ENCODE measurements around the gene C1orf74. TPM values are rescaled to one million over a fixed set of nuclear protein-coding genes. Genes with fewer than 3 reads are reported as not detected.

The C1orf74 gene
- total and polyA plus RNA-seq, 2 donors (not counting 3 experiments of a cell fraction or from before 2014, with no cell fraction given), result 2.4 to 3.0 TPM

DNA sequence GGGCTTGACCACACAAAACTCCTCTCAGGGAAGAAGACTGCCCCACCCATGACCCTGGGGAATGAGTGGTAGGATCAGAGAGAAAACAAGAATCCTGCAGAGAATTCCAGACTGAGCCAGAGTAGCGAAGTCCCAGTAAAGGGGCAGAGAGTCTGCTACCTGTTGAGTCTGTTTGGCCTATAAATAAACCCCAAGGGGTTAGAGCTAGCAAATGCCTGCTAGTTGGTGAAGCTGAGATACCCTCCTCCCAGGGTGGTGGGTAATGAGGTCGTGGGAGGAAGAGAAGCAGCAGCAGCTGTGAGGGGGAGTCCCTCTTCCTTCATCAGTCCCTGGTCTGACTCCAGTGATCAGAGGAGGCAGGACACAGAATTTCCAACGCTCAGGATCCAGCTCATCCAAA, 26.0 kb downstream of the C1orf74 start:
- intact Hi-C loops (cut with micrococcal nuclease) (no loop called here), dilution Hi-C loops (cut with MboI; ENCODE audit: extremely low pct_ligation_motif_present, low sequenced_read_pairs) (no loop called here)
- Histone ChIP-seq H3K27me3 (ENCODE audit: control insufficient read depth in 2 of 2, insufficient read depth in 2 of 2, low read length in 2 of 2) (peaks cover 4 to 11% of the 10 kb centered on the region in 2 experiments), H3K36me3 (ENCODE audit: control insufficient read depth in 2 of 2, extremely low read depth in 1 of 2, insufficient read depth in 2 of 2, low read length in 2 of 2) (no peaks in the 10 kb centered on the region), H3K9me3 (replicated peaks; ENCODE audit: control insufficient read depth, insufficient read depth, low read length) (no peaks in the 10 kb centered on the region), H3K27ac (ENCODE audit: insufficient read depth, low read depth, low read length) (no peak overlapping the region), H3K9ac (replicated peaks; ENCODE audit: extremely low read depth, insufficient read depth, low read length) (no peak overlapping the region), H4K20me1 (replicated peaks; ENCODE audit: control insufficient read depth, extremely low read depth, insufficient read depth, low read length) (no peaks in the 10 kb centered on the region), H3K4me1 (ENCODE audit: control insufficient read depth, extremely low read depth, insufficient read depth, low read length) (no peaks in the 10 kb centered on the region), H3K79me2 (ENCODE audit: control insufficient read depth, insufficient read depth, low read length) (no peaks in the 10 kb centered on the region), H3K4me3 (replicated peaks in 1 of 3; ENCODE audit: insufficient read depth in 1 of 3, low read depth in 1 of 3, low read length in 3 of 3) (no peak overlapping the region), H3K4me2 (ENCODE audit: insufficient read depth, low read length) (no peak overlapping the region), H2AFZ (ENCODE audit: low read depth, low read length) (no peak overlapping the region), H3K9me1 (replicated peaks; ENCODE audit: control insufficient read depth, extremely low read depth, insufficient read depth, low read length) (no peaks in the 10 kb centered on the region)
- TF ChIP-seq, protein P1, sequence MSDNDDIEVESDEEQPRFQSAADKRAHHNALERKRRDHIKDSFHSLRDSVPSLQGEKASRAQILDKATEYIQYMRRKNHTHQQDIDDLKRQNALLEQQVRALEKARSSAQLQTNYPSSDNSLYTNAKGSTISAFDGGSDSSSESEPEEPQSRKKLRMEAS (IDR thresholded peaks at IDR 0.05; ENCODE audit: insufficient read depth, insufficient read length), result no peak
- TF ChIP-seq FOS (IDR thresholded peaks at IDR 0.05; ENCODE audit: borderline replicate concordance, insufficient read depth, low read length), result no peak
- TF ChIP-seq MYC (IDR thresholded peaks at IDR 0.05; ENCODE audit: low read depth, low read length), result no peak
- no peak for TF ChIP-seq POLR2AphosphoS5 (IDR thresholded peaks at IDR 0.05; ENCODE audit: insufficient read depth, low read depth, low read length)
- no peak for TF ChIP-seq EZH2 (IDR thresholded peaks at IDR 0.05; ENCODE audit: borderline replicate concordance, low read depth, low read length, severe bottlenecking)
- TF ChIP-seq POLR2A (IDR thresholded peaks at IDR 0.05; ENCODE audit: low read depth, low read length), result no peak
- TF ChIP-seq JUN (IDR thresholded peaks at IDR 0.05; ENCODE audit: borderline replicate concordance, insufficient read depth, insufficient read length, low read depth), result no peak
- TF ChIP-seq, protein P2, sequence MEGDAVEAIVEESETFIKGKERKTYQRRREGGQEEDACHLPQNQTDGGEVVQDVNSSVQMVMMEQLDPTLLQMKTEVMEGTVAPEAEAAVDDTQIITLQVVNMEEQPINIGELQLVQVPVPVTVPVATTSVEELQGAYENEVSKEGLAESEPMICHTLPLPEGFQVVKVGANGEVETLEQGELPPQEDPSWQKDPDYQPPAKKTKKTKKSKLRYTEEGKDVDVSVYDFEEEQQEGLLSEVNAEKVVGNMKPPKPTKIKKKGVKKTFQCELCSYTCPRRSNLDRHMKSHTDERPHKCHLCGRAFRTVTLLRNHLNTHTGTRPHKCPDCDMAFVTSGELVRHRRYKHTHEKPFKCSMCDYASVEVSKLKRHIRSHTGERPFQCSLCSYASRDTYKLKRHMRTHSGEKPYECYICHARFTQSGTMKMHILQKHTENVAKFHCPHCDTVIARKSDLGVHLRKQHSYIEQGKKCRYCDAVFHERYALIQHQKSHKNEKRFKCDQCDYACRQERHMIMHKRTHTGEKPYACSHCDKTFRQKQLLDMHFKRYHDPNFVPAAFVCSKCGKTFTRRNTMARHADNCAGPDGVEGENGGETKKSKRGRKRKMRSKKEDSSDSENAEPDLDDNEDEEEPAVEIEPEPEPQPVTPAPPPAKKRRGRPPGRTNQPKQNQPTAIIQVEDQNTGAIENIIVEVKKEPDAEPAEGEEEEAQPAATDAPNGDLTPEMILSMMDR (IDR thresholded peaks at IDR 0.05; ENCODE audit: extremely low read depth in 1 of 2, insufficient read depth in 1 of 2, low read depth in 1 of 2, low read length in 2 of 2), result no peak
- BruUV-seq (replicated peaks), result no TSS peak
- ChIA-PET POLR2A (interaction anchor here (0.6 kb wide), 1 partner anchor 167 kb away, joined by 3 read pairs; no protein-coding TSS in a partner anchor), CTCF (interaction anchor here (0.9 to 4.2 kb wide), 4 partner anchors 10 to 65 kb away, joined by 3 to 19 read pairs (median 4); no protein-coding TSS in a partner anchor)
- DNase-seq (ENCODE audit: low read depth, low spot score), result no peak
- no peak for FAIRE-seq
